GM19467 (cell line): ENCODE data around the gene WDR7.

Source experiments
- ATAC-seq: cut with Tn5 transposase; IDR thresholded peaks from one replicate; pipeline ENCODE4 v1.9.1; 2021; ENCODE audit warnings: mild to moderate bottlenecking, moderate library complexity; ENCODE audit not compliant: unreplicated experiment

WDR7 gene

GRCh38 chr18:56873441-56874140 is 222.4 kb downstream of the WDR7 start:
- no peak for ATAC-seq

DNA sequence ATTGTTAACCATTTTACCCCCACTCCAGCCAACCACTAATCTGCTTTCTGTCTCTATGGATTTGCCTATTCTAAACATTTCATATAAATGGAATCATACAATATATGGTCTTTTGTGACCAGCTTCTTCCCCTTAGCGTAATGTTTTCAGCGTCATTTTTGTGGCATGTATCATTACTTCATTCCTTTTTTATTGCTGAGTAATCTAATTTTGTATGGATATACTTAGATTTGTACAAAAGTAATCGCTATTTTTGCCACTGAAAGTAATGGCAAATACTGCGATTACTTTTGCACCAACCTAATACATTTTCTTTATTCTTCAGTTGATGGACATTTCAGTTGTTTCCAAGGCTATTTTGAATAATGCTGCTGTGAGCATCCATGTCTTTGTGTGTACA is 227.6 kb downstream of the WDR7 start:
- ATAC-seq = no peak

DNA sequence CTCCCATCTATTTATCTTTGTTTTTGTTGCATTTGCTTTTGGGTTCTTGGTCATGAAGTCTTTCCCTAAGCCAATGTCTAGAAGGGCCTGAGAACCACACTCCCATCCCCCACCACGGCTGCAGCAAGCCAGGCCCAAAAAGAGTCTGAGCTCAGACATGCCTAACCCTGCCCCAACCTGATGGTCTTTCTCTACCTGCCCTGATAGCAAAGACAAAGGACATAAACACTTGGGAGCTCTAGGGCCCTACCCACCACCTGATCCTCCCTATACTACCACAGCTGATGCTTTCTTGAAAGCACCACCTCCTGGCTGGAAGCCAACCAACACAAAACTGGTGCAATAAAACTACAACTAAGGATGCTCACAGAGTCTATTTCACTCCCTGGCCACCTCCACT is 233.4 kb downstream of the WDR7 start:
- no peak for ATAC-seq

- no peak for ATAC-seq
These were observed 237.8 kb downstream of the WDR7 start for GRCh38 chr18:56888978-56889377.

GRCh38 chr18:56889621-56890020 is 238.5 kb downstream of the WDR7 start:
- no peak for ATAC-seq

DNA sequence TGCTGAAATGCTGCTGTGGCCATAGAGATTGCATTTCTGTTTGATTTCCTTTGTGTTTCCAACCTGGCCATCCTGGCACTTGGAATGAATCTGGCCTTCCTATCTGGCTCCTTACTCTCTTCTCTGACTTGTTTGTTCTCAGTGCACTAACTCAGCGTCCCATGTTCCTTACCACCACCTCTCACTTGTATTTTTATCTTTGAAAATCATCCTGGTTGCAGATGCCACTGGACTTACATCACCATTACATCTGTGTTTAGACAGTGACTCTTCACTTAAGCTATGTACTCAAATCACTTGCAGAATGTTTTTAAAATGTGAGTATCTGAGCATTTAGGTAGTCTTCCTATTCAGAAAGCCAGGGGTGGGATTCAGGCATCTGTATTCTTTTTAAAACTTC is 239.5 kb downstream of the WDR7 start:
- no peak for ATAC-seq

DNA sequence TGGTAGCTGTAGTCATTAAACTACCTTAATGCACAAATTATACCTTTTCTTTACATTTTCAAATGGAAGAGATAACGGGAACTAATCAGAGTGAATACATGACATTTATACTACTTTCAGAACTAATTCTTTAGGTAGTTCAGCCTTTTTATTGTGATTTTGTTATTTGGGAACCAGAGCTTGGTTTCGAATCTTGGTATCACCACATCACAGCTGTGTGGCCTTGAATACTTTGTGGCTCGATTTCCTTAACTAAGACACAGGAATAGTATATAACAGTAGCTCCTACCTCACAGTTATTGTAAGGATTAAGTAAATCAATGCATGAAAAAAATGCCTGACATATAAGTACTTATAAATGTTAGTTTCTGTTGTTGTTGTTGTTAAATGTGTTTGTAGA is 240.0 kb downstream of the WDR7 start:
- no peak for ATAC-seq

DNA sequence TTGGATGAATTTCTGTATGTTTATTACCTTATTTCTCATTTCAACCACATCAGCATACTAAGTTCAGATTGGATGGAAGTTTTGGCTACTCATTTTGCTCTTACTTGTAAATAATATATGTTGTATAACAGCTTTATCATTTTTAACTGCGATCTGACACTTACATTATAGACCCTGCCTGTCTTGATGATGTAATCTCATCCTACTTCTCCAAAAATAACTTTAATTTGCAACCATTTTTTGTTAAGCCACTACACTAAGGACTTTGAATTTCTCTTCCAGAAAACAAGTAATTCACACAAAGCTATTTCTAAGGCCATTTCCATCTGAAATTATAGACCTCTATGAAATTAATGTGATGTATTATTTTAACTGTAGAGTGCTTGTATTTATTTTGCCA is 240.7 kb downstream of the WDR7 start:
- ATAC-seq = no peak

DNA sequence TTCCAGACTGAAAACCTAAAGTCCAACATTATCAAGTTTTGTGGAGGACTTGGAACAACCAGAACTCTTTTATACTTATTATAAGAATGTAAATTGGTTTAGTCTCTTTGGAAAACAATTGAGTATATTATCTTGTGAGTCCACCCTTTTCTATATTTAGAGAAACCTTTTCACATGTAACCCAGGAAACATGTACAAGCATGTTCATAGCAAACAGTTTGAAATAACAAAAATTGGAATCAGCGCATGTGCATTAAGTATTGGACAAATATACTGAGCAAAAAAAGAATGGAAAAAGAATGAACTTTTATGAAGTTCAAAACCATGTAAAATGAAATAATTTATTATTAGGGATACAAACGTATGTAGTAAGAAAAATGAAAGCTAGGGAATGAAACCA is 246.0 kb downstream of the WDR7 start:
- no peak for ATAC-seq

DNA sequence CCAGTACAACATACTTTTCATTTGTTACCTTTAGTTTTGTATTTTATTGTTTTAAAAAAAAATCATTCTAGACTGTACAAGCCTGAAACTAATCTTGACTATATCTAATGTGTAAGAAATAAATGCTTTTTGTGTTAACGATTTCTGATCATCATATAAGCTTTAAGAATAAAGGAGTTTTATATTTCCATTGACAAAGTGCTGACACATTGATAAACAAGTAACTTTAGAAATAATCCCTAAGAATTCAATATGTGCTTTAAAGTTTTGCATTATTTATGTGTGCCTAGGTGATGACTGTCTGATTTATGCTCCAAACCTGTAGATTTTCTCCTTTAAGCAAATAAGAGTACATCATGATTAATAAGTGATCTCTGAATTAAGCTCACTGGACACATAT is 248.5 kb downstream of the WDR7 start:
- no peak for ATAC-seq

- no peak for ATAC-seq
These were observed 249.3 kb downstream of the WDR7 start for GRCh38 chr18:56900195-56901094.

DNA sequence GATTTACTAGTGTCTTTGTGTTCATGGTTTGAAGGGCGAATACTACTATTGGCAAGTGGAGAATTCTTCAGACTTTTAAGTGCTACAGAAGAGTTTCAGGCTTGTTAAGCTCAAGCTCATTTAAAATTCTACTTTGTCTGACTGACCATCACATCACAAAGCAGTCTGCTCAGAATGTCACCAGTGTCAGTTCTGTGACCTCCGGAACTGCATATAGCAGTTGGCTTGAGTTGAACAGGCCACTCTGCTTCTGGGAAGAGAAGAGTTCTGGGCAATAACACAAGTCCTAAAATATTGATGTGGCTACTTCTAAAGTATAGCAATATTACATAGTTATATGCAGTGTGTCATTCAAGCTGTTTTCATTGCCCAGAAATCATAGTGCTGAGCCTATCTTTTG is 250.8 kb downstream of the WDR7 start:
- no peak for ATAC-seq

DNA sequence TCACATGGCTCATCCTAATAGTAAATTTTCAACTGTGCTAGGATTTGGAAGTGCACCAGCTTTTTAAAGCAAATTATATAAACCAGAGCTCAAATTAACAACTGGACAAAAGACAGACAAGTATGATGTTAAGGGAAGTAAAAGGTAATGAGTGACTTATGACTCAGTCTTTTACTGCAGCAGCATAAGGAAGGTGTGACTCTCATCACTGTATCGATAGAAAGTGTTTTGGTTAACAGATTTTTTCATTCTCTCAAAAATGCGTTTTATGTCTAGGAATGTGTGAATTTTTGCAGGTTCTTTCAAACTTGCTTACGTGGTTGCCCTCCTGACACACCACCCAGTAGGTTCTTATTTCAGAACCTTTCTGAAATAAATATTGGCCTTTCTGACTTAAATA is 251.5 kb downstream of the WDR7 start:
- no peak for ATAC-seq

- ATAC-seq = no peak
These were observed 252.5 kb downstream of the WDR7 start for GRCh38 chr18:56903686-56904085.

DNA sequence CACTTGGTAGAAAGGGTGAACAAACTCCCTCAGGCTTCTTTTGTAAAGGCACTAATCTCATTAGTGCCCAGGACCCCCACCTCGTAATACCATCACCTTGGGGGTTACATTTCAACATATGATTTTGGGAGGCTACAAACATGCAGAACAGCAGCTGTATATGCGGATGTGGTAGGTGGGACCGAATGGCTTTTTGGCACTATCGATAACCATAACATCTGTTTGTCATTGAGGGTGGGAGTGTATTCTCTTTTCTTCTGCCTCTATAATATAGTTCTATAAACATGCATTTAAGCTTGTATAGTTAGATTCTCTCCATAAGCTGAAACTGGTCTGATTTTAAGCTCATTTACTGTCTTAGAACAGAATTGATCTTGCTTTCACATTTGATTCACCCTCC is 256.6 kb downstream of the WDR7 start:
- no peak for ATAC-seq

DNA sequence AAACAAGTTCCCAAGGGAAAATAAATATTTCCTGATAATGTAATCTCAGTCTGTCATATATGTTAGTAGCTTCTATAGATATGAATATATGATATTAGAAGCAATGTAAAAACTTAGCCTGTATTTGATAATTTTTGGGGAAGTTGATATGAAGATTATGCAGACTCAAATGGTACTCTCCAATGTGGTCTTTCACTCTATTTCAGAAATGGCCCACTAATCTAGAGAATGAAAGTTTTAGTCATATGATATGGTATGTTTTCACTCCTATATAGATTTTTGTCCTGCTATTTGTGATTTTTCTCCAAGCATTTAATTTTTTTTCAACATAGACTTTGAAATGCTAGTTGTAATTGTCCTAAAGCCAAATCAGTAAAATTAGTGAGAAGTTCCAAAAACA is 259.1 kb downstream of the WDR7 start:
- ATAC-seq = no peak

DNA sequence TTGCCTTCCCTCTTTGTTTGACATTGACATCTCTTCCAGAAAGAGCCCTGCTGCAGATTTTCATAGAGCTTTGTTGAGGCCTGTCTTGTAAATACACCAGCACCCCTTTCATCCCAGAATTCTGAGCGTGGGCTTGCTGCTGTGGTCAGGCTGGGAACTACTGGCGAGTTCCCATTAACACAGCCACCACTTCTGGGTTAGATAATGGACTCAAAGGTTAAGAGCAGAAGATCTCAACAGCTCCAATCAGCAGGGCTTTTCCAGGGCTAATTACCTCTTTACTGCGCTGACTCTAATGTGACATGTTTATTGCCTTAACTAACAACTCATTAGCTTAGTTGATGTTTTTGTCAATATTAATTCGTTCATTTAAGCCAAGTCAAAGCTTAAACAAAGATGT is 259.8 kb downstream of the WDR7 start:
- no peak for ATAC-seq

DNA sequence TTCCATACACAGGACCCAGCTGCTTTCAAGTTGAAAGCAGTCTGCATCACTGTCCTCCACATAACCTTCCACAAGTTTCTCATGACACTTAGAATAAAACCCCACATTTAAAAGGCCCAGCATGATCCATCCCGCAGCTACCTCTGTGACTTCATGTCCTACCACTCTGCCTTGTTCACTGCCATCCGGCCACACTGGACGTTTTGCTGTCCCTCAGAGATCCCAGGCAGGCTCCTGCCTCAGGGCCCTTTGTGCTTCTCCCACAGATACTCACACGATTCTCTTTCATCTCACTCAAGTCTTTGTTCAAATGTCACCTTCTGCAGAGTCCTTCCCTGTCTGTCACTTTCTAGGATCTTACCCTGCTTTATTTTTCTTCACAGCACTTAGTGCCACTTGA is 262.8 kb downstream of the WDR7 start:
- ATAC-seq = no peak

- no peak for ATAC-seq
These were observed 268.0 kb downstream of the WDR7 start for GRCh38 chr18:56919190-56919589.

- peak; percentile 62 for ATAC-seq
These were observed 270.8 kb downstream of the WDR7 start for GRCh38 chr18:56921896-56922480.

GRCh38 chr18:56926734-56927133 is 275.6 kb downstream of the WDR7 start:
- no peak for ATAC-seq

DNA sequence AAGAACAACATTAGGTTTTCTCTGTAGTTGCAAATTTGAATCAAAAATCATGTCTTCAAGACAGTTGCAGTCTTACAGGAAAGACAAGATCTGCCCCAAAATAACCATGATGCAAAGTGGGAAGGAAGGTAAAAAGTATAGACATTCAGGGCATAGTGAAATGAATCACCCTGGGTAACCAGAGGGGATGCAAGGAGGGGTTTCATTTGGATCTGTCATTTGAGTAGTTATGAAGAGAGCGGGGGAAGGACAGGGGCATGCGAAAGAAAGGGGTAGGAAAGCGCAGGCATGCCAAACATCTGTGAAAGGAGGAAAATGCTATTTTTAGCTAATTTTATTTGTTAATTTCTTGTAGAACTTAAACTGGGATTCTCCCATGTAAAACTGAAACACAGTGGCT is 276.6 kb downstream of the WDR7 start:
- ATAC-seq = no peak
